ENCODE measurements around the gene UNCX.

The UNCX gene

DNA sequence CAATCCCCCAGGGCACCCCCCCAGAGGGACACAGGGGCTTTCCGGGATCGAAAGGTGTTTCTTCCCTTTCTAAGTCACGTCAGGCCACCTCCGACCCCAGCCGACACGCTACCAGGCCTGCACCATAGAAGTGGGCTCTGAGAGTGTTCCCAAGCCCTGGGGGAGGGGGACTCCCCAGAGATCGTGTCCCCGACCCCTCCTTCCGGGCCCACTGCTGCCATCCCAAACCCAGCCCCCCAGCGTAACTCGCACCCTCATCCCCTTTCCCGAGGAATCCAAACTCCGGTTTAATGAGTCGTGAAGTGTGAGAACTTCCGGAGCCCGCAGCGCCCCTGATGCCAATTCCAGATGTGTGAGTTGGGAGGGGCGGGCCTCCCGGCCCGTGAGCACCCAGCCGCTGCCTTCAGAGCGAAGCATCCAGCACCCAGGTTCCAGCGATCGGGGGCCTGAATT, 11.3 kb downstream of the UNCX start:
- DNase-seq = no peak

DNA sequence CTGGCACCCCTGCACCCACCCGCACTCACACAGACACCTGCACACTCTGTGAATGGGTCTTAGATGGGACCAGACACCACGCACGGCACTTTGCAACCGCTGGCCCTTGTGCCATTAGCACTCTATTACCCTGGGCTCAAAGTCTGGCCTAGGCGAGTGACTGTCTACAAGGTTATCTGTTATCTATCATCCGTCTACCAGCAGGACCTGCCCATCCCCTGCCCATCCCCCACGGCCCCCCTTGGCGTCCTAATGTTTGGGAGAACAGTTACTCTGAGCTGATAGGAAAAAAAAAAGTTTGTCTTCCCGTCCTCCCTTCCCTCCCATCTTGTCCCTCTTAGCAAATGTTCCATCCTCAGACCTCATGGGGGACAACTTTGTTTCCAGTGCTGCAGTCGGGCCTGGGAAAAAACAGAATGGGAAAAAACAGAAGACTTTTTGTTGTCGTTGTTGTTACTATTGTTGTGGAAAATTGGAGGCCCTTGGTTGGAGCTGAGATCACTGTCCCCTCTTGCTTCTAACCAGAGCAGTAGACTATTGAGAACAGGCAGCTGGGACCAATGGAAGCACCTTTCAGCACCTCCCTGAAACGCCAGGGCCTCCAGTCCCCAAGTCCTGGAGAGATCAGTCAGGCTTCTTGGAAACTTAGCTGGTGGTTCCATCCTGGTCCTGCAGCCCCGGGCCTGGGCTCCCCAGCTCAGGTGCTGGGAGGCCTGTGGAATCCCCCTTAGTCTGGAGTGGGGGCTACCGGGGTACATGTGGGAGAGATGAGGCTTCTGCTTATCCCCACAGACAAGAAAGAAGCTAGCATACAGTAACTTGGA, 12.2 kb downstream of the UNCX start:
- DNase-seq = peak in 1 of 14 donors; percentile 52

DNA sequence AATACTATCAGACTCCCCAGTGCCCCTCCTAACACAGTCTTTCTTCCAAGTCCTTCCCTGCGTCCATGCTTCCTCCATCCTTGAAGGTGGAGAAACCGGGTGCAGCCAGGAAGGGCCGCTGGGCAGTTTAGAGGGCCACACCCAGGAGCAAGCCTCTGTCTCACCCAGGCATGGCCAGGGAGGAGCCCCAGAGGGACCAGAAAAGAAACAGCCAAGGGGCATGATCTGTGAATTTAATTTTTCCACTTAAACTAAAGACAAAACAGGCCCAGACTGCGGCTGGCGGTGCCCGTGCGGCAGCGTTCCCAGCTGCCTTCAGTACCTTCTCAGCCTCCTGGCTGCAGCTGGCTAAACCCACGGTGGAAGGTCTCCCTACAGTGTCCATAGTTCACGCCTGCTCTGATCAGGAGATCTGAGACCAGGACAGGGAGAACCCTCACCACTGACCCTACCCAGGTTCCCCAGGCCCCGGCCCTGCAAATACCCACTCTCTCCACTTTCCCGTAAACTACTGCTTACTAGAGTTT, 12.9 kb downstream of the UNCX start:
- DNase-seq = peak in 1 of 14 donors; percentile 56

DNA sequence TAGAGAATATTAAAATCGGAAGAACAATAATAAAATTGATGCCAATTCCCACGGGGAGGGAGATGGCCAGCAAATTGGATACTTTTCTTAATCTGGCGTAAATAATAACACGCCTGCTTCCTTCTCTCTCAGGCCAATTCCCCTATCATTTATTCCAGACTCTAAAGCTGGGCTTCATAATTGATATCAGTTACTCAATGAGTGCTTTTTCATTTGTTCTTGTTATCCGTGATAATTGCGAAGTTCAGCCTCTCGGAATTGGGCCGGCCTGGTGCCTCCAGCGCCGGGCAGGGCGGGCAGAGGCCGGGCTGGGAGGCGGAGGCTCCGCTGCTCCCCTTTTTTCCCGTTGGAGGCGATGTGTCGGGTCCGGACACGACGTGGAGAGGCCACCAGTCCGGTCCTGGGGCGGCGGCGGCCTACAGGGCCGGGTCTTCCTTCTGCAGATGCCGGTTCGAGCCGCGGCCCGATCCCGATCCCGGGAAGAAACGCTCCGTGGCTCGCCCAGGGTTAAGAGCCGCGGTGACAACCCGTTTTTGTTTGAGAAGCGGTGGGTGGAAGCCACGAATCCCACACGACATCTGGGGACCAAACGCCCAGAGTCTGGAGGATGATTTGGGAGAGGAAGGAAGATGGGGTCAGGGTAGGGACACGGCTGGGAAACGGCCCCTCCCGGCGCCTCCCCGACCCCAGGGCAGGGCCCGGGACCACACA, 13.6 kb downstream of the UNCX start:
- peak in 1 of 14 donors; percentile 63 for DNase-seq

DNA sequence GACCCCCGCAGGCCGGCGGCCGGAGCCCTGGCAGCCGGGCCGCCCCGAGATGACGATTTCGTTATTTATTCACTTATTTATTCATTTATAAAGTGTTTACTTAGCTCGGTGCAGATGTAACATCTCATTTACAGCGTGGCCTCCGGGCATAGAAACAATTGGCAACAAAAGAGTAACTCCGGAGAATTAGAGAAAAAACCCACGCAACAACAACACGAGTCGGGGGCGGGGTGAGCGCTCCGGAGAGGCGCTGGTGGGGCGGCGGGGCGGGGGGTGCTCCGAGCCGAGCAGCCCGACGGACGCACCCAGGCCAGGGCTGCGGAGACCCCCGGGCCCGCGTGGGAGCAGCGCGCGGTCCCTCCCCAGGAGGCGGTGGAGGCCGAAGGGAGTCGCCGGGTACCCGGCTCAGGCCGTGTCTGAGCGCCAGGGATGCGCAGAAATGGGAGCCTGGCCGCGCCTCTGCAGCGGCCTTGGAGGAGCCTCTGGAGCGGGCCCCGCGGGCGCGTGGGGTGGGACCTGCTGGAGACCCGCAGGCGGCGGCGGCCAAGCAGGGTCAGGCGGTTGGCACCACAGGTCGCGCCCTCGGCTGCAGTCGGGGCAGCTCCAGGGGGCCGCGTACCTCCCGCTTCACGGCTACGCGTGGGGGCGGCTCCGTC, 14.3 kb downstream of the UNCX start:
- peak in 1 of 14 donors; percentile 63 for DNase-seq

DNA sequence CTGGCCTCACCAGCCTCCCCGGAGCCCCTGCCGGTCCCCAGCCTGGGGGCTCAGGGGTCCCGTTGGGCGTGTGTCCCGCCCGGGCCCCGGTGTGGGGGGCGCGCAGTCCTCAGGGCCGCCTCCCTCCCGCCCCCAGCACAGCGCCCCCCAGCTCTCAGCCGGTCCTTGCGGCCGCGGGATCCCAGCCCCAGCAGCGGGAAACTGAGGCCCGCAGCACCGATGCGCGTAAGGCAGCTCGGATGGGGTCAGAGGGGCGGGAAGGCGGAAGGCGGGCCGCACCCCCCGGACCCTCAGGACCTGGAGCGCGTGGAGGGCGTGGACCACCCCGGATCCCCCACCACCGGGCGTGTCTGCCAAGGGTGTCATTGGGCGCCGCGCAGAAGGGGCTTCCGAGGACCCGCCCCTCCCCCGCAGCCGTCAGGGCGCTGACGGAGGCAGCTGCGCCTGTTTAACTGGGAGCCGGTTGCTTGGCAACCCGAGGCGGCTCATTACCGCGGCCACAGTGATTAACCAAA, 14.9 kb downstream of the UNCX start:
- peak in 1 of 14 donors; percentile 50 for DNase-seq

DNA sequence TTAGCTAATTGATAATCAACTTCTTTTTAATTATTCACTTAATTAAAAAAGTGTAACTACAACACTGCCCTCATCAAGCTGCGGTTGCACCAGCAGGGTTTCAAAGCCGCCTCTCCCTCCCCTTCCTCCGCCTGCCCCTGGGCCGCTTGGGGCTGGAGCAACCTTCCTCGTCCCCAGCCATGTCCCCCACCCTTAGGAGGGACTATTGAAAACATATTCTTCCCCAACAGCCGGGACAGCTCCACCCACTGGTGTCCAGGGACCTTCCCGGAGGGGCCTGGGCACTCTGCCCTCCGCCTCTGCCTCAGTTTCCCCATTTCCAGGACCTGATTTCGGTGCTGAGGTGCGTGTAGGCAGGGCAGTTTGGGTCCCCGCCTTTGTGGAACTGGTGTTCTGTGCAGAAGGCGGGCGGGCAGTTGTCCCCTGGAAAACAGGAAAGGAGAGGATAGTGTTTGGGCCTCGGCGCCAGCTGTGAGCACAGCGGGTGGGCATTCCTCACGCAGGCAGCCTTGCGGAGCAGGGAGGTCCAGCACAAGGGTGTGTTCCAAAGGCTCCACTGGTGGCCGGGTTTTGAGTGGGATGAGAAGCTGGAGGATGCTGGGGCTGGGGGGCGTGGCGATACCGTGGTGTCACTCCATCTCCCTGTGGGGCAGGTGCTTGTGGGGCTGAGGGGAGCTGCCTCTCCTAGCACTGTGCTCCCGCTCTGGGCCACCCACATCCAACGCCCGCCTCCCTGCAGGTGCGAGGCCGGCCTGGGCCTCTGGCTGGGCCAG, 15.7 kb downstream of the UNCX start:
- DNase-seq = peak in 1 of 14 donors; percentile 44

DNA sequence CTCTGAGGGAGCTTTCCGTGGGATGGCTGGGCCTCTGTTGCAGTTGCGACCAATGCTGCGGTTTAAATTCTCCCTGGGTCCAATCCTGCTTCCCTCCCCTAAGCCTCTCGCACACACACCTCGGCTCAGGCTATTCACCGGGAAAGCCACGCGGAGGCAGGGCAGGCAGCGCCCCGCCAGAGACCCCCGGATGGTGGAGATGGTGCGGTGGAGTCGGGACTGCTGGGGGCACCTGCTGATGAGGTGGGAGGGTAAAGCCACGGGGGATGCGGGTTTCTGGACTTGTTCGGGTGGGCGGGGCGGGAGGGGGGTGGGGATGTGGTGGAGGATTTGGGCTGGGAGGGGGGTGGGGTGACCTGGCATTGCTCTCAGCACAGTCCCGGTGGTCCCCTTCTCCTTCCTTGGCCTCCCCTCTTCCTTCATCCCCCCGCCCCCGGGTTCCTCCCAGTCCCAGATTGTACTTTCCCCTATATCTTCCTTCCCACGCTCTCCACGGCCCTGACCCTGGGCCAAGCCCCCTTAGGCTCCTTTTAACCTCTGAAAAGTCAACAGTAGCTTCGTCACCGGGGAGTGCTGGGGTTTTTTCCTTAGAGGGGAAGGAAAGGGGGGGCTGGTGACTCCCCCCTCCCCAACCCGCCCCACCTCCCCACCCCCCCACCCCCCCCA, 16.4 kb downstream of the UNCX start:
- no peak for DNase-seq

DNA sequence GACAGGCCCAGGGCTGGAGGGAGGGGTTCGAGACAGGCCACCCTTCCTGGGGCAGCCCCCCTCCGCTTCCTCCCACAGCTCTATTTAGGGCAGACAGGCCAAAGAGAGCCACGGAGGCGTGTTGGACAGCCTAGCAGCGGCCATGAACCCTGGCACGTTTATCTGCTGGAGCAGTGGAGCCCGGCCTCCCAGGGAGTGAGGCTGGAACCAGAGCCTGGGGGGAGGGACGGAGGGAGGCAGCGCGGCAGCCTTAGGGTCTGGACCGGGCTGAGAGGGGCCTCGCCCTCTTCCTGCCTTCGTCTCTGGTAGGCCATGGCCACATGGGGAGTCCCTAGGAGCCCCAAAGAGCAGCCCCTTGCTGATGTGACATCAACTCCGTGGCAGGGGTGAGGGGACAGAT, 17.1 kb downstream of the UNCX start:
- DNase-seq = no peak

DNA sequence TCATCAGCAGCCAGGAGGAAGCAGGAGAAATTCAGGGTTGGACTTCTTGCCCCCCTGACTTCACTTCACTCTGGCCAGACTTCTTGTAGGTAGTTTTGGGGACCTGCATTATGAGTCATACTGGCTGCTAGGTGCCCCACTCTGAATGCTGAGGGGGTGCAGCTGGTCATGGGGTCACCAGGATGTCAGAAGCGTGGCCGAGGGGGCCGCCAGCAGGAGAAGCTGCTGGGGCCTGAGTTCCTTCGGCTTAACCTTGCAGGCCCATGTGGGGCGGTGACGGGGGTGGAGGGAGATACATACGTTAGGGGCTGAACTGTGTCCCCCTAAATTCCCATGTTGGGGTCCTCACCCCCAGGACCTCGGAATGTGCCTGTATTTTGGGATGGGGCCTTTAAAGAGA, 18.2 kb downstream of the UNCX start:
- no peak for DNase-seq

DNA sequence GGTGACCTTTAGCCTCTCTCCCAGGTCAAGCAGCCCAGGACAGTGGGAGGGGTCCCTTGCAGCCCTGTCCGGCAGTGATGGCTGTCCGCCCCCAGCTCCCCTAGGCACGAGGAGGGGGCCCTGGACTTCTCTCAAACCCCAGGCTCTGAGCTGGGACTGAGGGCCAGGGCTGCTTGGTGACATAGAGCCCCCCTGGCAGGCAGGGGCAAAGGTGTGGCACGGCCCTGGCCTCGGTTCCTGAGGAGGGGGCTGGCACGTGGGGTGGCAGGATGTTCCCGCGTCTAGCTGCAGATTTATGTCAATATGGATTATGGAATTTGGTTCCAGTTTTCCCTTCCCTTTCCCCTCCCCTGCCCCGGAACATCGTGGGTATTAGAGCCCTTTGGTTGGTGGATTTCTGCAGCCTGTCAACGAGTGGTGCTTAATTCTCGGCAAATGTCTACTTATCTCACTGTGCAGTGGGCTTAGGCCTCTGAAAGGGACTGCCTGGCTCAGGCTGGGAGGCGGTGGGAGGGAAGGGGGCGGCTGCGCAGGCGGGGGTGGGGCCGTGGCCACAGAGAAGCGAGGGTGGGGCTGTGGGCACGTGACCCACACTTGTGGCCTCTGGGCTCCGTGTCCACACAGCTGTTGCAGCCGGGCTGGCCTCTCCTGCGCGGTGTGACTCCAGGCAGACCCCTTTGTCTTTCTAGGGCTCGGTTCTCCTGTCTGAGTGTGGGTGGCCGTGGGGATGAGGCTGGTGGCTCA, 19.3 kb downstream of the UNCX start:
- no peak for DNase-seq

DNA sequence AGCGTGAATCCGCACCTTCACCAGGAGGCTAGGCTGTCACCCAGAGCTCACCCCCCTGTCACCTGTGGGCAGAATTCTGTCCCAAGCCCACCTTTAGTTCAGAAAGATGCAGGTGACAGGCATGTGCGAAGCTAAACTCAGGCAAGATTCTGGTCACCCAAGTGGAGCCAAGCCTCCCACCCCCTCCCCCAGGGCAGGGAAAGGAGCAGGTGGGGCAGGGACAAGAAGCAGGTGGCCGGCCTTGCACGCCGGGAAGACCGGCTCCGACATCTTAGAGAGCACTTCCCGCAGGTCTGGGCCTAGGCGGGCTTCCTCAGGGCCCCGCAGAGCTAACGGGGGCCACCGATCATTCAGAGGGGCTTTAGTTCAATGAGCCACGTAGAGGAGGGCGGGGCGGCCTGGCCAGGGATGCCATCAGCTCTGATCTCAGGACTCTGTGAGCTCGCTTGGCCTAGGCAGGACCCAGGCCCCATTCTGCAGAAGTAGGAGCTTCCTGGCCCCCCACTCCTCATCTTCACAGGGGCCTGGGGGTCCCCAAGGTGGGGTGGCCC, 19.9 kb downstream of the UNCX start:
- no peak for DNase-seq

DNA sequence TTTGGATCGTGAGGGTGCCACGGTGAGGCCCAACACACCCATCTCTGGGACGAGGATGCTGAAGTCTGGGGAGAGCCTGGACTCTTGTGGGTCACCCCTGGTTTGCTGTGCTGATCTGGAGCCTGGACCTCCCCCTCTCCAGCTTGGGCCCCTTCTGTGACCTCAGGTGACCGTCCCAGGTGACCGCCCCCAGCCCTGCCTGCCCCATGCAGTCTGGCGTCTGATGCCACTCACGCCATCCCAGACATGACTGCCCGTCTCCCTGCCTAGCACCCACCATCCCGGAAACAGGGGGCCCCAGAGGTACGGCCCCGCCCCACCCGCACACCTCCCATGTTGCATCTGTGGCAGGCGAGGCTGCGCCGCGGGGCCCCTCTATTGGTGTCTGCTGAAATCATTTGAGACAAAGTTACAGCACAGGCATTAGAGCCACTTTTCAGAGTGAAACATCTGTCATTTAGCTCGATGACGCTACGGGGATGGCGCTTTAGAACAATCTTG, 21.1 kb downstream of the UNCX start:
- no peak for DNase-seq

DNA sequence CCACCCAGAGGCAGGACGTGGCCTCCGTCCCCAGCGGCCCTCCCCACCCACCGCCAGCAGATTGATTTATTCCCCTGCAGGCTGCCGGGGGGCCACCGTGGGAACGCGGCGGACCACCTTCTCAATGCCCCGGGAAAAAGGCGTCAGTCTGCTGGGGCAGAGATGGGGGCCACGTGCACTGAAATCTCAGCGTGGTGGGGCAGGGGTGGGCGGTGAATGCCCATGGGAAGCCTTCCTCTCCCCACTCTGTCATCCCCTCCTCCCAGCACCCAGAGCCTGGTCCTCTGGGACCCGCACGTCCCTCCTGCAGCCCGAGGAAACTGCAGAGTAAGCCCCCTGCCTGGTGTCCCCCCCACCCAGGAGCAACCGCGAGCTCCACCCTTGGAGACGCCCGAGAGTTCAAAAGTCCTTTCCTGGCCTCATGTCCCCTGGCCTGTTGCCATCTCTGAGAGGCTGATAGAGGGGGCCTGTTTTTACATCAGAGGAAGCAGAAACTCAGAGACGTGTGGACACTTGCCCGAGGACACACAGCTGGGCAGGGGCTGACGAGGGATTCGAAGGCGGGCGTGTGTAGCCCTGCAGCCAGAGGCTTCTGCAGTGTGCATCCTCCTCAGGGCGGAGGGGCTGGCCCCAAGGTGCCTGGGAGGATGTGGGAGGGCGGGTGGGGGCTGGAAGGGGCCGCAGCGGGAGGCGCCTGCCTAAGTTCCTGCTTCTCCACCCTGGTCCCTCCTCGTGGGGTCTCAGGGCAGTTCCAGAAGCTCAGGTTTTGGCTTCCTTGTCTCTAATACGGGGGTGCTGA, 21.8 kb downstream of the UNCX start:
- DNase-seq = no peak

DNA sequence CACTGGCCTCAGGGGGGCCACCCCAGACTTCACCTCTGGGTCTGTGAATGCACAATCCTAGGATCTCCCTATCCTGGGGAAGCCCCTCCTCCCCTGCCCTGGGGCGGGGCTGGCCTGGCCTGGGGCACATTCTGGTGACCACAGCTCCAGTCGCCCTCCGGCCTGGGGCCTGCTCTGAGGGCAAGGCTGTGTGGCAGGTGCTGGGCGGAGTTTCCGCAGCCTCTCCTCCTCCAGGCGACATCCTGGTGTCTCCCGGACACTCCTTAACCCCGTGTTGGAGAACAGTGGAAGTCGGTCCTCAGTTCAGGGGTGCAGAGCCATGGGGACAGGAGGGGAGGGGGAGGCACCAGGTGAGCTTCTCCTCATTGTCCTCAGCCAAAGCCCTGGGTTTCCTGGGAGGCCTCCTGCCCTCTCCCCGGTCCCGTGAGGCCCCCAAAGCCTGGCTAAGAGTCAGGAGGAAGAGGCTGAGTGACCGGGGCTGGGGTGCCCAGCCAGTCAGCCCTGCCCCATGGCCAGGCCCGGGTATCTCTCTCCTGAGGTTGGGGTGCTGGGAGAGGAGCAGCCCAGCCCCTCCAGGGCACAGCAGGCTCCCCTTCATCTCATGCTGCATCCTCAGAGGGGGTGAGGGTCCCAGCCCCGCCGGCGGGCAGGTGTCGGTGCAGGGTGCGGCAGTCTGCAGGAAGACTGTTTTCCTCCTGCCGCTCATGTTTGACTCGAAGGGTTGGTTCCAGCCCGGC, 22.6 kb downstream of the UNCX start:
- DNase-seq = no peak

DNA sequence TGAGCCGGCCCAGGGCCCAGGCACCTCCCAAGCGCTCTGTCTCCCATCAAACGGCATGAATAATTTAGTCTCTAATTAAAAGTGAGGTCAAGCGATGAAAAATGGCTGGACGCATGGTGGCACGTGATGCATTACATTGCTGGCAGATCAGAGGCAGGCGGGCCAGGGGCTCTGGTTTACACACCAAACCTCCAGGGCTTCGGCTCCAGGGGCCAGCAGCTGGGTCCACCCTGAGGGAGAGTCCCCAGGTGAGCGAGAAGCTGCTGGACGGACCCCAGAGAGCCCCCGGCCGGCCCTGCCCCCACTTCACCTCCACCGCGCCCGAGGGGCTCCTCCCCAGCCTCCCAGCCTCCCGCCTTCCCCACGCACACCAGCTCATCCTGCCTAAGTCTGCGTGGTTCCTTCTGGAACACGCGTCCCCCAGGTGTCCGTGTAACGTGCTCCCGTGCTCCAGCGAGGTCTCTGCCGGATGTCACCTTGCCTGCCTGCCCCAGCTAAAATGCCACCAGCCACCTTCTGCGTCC, 23.2 kb downstream of the UNCX start:
- no peak for DNase-seq

DNA sequence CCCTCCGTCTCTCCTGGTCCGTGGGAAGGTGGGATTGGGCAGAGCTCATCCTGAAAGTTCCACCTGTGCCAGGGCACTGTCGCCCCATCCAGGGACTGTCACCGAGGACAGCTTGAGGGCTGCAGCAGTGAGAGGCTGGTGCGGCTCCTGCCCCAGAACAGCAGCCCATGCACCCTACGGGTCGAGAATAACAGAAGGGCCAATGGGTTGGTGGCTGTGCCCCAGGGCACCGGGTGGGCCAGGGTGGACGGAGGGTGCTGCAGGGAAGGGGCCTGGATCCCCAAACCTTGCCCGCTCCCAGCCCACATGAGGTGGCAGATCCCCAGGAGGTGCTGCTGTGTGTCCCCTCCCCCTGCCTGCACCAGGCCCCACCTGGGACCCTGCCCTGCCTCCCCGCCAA, 23.9 kb downstream of the UNCX start:
- DNase-seq = no peak

DNA sequence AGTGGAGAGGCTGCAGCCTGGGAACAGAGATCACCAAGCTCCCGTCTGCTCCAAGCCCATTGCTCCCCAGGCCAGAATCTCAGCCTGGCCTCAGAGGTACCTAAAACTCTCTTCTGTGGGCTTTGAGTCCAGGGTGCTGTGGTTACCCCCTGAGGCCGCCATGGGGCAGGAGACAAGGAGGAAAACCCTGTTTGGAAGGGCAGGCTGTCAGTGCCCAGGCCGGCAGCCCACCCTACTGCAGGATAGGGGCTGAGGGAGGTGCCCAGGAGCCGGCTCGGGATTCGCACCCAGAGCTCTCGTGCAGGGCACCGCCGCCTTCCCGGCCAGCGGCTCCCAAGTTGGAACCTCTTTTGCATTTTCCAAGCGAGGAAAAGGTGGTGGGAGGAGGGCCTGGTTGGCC, 24.5 kb downstream of the UNCX start:
- DNase-seq = no peak

Data from C1 segment of cervical spinal cord (tissue), 14 donors.